Ascending aorta (tissue), 2 donors: ENCODE measurements around the gene PPP3R1. TPM values are rescaled to one million over a fixed set of nuclear protein-coding genes. Genes with fewer than 3 reads are reported as not detected.
A peak's percentile ranks its signal among the peaks of the same experiment; 100 is the strongest.

Source experiments
- DNase-seq, 2 donors: peaks; one replicate each; pipeline ENCODE4 v3.0.0-alpha.2; 2019; ENCODE audit warnings: low spot score in 2 of 2
- H3K27ac ChIP-seq, 2 donors: fragments of 200-600 bp; sonication (generic); one replicate each; pipeline ENCODE4 v1.5.1; 2016 to 2017; ENCODE audit warnings: mild to moderate bottlenecking in 1 of 2
- H3K27me3 ChIP-seq: fragments of 200-600 bp; sonication (generic); one replicate; pipeline ENCODE4 v1.5.1; 2017
- H3K36me3 ChIP-seq, 2 donors: fragments of 200-600 bp; sonication (generic); one replicate each; pipeline ENCODE4 v1.5.1; 2016
- H3K4me1 ChIP-seq, 2 donors: fragments of 200-600 bp; sonication (generic); one replicate each; pipeline ENCODE4 v1.5.1; 2016 to 2017; ENCODE audit warnings: mild to moderate bottlenecking in 1 of 2
- H3K4me3 ChIP-seq, 2 donors: fragments of 200-600 bp; sonication (generic); one replicate each; pipeline ENCODE4 v1.5.1; 2016 to 2017; ENCODE audit warnings: mild to moderate bottlenecking in 1 of 2
- H3K9me3 ChIP-seq, 2 donors: fragments of 200-600 bp; sonication (generic); one replicate each; pipeline ENCODE4 v1.5.1; 2016
- CTCF ChIP-seq, 3 experiments: fragments of 200-600 bp in 2 of 3; fragments of 450-650 bp in 1 of 3; sonication (generic) in 2 of 3; IDR thresholded peaks; one replicate each; pipeline ENCODE4 v1.5.1; 2016 to 2019; ENCODE audit warnings: antibody characterized with exemption in 3 of 3, mild to moderate bottlenecking in 1 of 3, moderate library complexity in 1 of 3
- intact Hi-C: fragments of 100-400 bp; cut with DNase I; formaldehyde crosslinking; loops from one replicate; pipeline ENCODE4 v1.15.1; 2023
- total RNA-seq: library from RNA; depleted of rRNA; stranded (reverse); fragments of >200 nt; gene quantifications from one replicate; pipeline ENCODE4 v1.1.0, GENCODE V29; 2016

PPP3R1 gene
- total RNA-seq, 1 donor from 2014 or later, result 16.8 TPM

- H3K9me3 ChIP-seq, result no peaks in the 10 kb centered on the region
- peaks cover 3 to 40% of the 10 kb centered on the region in 2 donors for H3K4me1 ChIP-seq
- peak overlapping the region; percentile 97 to 100 for H3K27ac ChIP-seq
- H3K36me3 ChIP-seq, result no peaks in the 10 kb centered on the region
- H3K4me3 ChIP-seq, result peak overlapping the region; percentile 91 to 99
- DNase-seq, result no peak
- TF ChIP-seq CTCF (IDR thresholded peaks at IDR 0.05), result no peak
- intact Hi-C loops, result loop anchor here (2.0 to 10.0 kb wide), 8 partner anchors 68 to 2004 kb away; partner anchors contain the start of genes C1D, CNRIP1, ETAA1 and MEIS1
- no peaks in the 10 kb centered on the region for H3K27me3 ChIP-seq
Measured at GRCh38 chr2:68250652-68251186, 1.6 kb downstream of the PPP3R1 start.

DNA sequence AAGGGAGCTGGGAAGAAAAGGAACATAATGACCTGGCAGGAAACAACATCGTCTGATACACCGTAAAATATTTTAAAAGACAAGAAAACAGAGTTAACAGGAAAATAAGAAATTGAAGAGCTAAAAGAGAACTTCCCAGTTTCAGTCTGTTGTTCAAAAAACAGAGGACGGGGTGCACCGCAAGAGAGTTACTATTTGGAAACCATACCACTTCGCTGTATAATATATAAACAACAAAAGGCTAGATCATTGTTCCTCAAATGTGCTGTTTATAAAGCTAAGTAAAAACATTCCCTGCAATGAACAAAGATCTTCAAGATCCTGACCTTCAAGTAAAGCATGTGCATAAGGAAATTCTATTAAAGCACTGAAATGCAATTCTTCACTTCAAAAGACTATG lies 2.1 kb downstream of the PPP3R1 start:
- intact Hi-C loops, result loop anchor here (2.0 to 10.0 kb wide), 8 partner anchors 69 to 2005 kb away; partner anchors contain the start of genes C1D, CNRIP1, ETAA1 and MEIS1
- no peak for TF ChIP-seq CTCF (IDR thresholded peaks at IDR 0.05)
- peaks cover 6 to 40% of the 10 kb centered on the region in 2 donors for H3K4me1 ChIP-seq
- H3K36me3 ChIP-seq, result no peaks in the 10 kb centered on the region
- H3K4me3 ChIP-seq, result peak overlapping the region; percentile 91 to 99
- no peaks in the 10 kb centered on the region for H3K9me3 ChIP-seq
- DNase-seq, result no peak
- H3K27ac ChIP-seq, result peak overlapping the region; percentile 97 to 100
- no peaks in the 10 kb centered on the region for H3K27me3 ChIP-seq

DNA sequence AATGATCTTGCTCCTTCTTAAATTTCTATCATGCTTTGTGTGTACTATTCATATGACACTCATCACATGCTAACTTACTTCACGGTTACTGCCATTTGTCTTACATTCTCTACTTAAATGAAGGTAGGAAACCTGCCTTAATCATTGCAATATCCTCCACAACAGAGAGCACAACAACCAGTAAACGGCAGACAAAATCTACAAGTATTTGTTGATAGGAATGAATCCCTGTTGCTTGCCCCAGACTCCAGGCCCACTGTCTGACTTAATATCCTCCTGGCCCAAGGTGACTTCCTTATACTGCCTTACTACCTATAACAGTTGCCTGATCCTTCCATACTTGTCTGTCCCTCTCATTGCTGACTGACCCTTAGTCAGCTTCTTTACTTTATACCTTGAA lies 3.5 kb downstream of the PPP3R1 start:
- H3K4me1 ChIP-seq, result peaks cover 8 to 33% of the 10 kb centered on the region in 2 donors

DNA sequence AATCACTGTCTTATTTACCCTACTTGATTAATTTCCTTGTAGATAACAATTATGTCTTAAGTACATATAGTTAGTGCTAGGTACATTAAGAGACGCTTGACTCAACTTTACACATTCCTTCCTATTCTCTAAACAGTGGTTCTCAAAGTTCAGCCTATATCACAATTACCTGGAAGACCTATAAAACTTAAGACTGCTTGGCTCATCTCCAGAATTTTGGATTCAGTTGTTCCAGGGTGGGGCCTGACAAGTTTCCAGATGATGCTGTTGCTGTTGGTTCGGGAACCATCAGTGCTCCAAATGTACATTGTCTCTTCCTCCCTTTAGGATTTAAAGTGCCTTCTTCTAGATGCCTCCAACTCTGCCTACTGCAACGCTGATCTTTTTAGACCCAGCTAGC lies 4.0 kb downstream of the PPP3R1 start:
- H3K4me3 ChIP-seq, result no peak overlapping the region
- H3K27me3 ChIP-seq, result no peaks in the 10 kb centered on the region
- H3K9me3 ChIP-seq, result no peaks in the 10 kb centered on the region
- H3K36me3 ChIP-seq, result no peaks in the 10 kb centered on the region
- H3K4me1 ChIP-seq, result peaks cover 8 to 30% of the 10 kb centered on the region in 2 donors
- intact Hi-C loops, result no loop called here
- no peak for TF ChIP-seq CTCF (IDR thresholded peaks at IDR 0.05)
- no peak overlapping the region for H3K27ac ChIP-seq
- no peak for DNase-seq

More for the DNA sequence above, 3.5 kb downstream of the PPP3R1 start:
- DNase-seq, result no peak
- Histone ChIP-seq H3K27me3 (no peaks in the 10 kb centered on the region), H3K27ac (no peak overlapping the region), H3K9me3 (no peaks in the 10 kb centered on the region), H3K36me3 (no peaks in the 10 kb centered on the region), H3K4me3 (no peak overlapping the region)
- intact Hi-C loops, result no loop called here
- no peak for TF ChIP-seq CTCF (IDR thresholded peaks at IDR 0.05)

GRCh38 chr2:68246396-68246795 lies 5.9 kb downstream of the PPP3R1 start:
- intact Hi-C loops, result no loop called here
- H3K27me3 ChIP-seq, result no peaks in the 10 kb centered on the region
- DNase-seq, result no peak
- H3K36me3 ChIP-seq, result no peaks in the 10 kb centered on the region
- no peaks in the 10 kb centered on the region for H3K9me3 ChIP-seq
- H3K27ac ChIP-seq, result no peak overlapping the region
- TF ChIP-seq CTCF (IDR thresholded peaks at IDR 0.05), result no peak
- H3K4me1 ChIP-seq, result peaks cover 8 to 35% of the 10 kb centered on the region in 2 donors
- no peak overlapping the region for H3K4me3 ChIP-seq
